Loucy (cell line): ENCODE measurements around the gene ADARB2.

Experiments
- H2AFZ ChIP-seq: fragments of 200-600 bp; sonication (generic); 2 replicates; pipeline ENCODE4 v1.6.0; 2016; ENCODE audit warnings: antibody characterized with exemption, mild to moderate bottlenecking, low read length, moderate library complexity
- H3F3A ChIP-seq: fragments of 200-600 bp; 2 replicates; pipeline ENCODE4 v1.6.0; 2016; ENCODE audit warnings: antibody characterized with exemption, low read depth, mild to moderate bottlenecking
- H3K27me3 ChIP-seq: fragments of 200-600 bp; sonication (generic); 2 replicates; pipeline ENCODE4 v1.6.1; 2014; ENCODE audit warnings: low read length, mild to moderate bottlenecking; ENCODE audit not compliant: insufficient read depth, poor library complexity, severe bottlenecking
- H3K36me3 ChIP-seq: fragments of 200-600 bp; sonication (generic); 2 replicates; pipeline ENCODE4 v1.6.1; 2016; ENCODE audit warnings: low read length; ENCODE audit not compliant: insufficient read depth
- H3K4me1 ChIP-seq: fragments of 200-600 bp; sonication (generic); 2 replicates; pipeline ENCODE4 v1.5.1; 2014; ENCODE audit warnings: low read length, mild to moderate bottlenecking; ENCODE audit not compliant: insufficient read depth, poor library complexity, severe bottlenecking
- H3K4me2 ChIP-seq: fragments of 200-600 bp; sonication (generic); 2 replicates; pipeline ENCODE4 v1.6.0; 2014; ENCODE audit warnings: antibody characterized with exemption, low read length, low read depth, mild to moderate bottlenecking; ENCODE audit not compliant: poor library complexity, severe bottlenecking
- H3K4me3 ChIP-seq: fragments of 200-600 bp; sonication (generic); 2 replicates; pipeline ENCODE4 v1.5.1; 2014; ENCODE audit warnings: low read length, mild to moderate bottlenecking, mixed read lengths; ENCODE audit not compliant: poor library complexity, severe bottlenecking
- H3K79me2 ChIP-seq: fragments of 200-600 bp; sonication (generic); 2 replicates; pipeline ENCODE4 v1.6.1; 2014; ENCODE audit warnings: low read length; ENCODE audit not compliant: insufficient read depth
- H3K9ac ChIP-seq: fragments of 200-600 bp; sonication (generic); 2 replicates; pipeline ENCODE4 v1.6.0; 2014; ENCODE audit warnings: mild to moderate bottlenecking, low read depth, low read length, moderate library complexity; ENCODE audit not compliant: poor library complexity, severe bottlenecking
- H3K9me2 ChIP-seq: fragments of 200-600 bp; sonication (generic); replicated peaks from 2 replicates; pipeline ENCODE4 v1.6.1; 2016; ENCODE audit warnings: low read depth, low read length, mixed read lengths
- H3K9me3 ChIP-seq: fragments of 200-600 bp; sonication (generic); 2 replicates; pipeline ENCODE4 v1.6.1; 2014; ENCODE audit warnings: mild to moderate bottlenecking, antibody characterized with exemption, low read length, low read depth; ENCODE audit not compliant: insufficient read depth
- H4K20me1 ChIP-seq: fragments of 200-600 bp; sonication (generic); 2 replicates; pipeline ENCODE4 v1.6.0; 2014; ENCODE audit warnings: antibody characterized with exemption, low read length, mild to moderate bottlenecking; ENCODE audit not compliant: insufficient read depth, poor library complexity, severe bottlenecking
- EZH2phosphoT487 ChIP-seq: fragments of 200-600 bp; IDR thresholded peaks from 2 replicates; pipeline ENCODE4 v1.6.1; 2018; ENCODE audit warnings: antibody characterized with exemption, mild to moderate bottlenecking, moderate library complexity, borderline replicate concordance
- TF ChIP-seq, protein P1 (sequence below): fragments of 200-600 bp; sonication (generic); conservative IDR thresholded peaks from 2 replicates; pipeline ENCODE4 v1.5.1; 2014; ENCODE audit warnings: mild to moderate bottlenecking, antibody characterized with exemption, low read length

The ADARB2 gene

DNA sequence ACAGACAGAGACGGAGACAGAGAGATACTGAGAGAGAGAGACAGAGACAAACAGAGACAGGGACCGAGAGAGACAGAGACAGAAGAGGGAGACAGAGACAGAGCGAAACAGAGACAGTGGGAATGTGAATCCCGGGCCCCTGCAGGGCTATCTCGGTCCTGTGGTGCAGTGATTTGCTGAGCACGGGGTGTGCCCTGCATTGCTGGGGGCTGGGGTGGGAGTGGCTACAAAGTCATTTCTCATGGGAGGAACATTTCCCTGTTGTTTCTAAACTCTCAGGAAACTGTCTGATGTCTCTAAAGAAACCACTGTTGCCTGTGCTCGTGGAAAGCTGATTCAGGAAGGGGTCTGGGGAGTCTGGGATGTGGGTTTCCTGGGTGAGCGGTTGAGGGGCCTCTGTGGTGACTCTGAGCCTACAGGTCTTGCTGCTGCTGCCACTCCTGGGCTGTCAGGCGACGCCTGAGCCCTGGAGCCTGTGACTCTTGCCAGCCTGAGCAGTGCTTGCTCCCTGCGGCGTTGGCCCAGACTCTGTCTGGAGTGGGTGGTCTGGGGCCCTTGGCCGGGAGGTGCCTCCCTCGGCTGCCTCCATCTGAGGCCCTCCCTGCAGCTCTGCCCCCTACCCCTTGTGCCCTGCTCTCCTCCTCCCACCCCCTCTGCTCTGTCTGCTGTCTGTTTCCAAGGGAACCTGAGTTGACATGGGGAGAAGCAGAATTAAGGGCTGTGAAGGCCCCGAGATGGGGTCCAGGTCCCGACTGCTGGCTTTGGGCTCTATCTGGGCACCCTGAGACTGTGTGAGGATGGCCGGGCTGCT is 389.2 kb downstream of the ADARB2 start:
- Histone ChIP-seq H3K9ac (no peak overlapping the region), H3K4me2 (no peak overlapping the region), H3K9me2 (no peaks in the 10 kb centered on the region), H3K79me2 (no peaks in the 10 kb centered on the region), H3K9me3 (no peaks in the 10 kb centered on the region), H3F3A (no peaks in the 10 kb centered on the region), H3K36me3 (no peaks in the 10 kb centered on the region), H2AFZ (no peak overlapping the region), H4K20me1 (no peaks in the 10 kb centered on the region), H3K27me3 (no peaks in the 10 kb centered on the region), H3K4me1 (peaks cover 6% of the 10 kb centered on the region), H3K4me3 (no peak overlapping the region)
- TF ChIP-seq EZH2phosphoT487, result no peak
- TF ChIP-seq, protein P1, sequence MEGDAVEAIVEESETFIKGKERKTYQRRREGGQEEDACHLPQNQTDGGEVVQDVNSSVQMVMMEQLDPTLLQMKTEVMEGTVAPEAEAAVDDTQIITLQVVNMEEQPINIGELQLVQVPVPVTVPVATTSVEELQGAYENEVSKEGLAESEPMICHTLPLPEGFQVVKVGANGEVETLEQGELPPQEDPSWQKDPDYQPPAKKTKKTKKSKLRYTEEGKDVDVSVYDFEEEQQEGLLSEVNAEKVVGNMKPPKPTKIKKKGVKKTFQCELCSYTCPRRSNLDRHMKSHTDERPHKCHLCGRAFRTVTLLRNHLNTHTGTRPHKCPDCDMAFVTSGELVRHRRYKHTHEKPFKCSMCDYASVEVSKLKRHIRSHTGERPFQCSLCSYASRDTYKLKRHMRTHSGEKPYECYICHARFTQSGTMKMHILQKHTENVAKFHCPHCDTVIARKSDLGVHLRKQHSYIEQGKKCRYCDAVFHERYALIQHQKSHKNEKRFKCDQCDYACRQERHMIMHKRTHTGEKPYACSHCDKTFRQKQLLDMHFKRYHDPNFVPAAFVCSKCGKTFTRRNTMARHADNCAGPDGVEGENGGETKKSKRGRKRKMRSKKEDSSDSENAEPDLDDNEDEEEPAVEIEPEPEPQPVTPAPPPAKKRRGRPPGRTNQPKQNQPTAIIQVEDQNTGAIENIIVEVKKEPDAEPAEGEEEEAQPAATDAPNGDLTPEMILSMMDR, result no peak

- Histone ChIP-seq H3K9me2 (no peaks in the 10 kb centered on the region), H3K4me3 (no peak overlapping the region), H3K4me2 (no peak overlapping the region), H3K27me3 (no peaks in the 10 kb centered on the region), H3K9me3 (no peaks in the 10 kb centered on the region), H3F3A (no peaks in the 10 kb centered on the region), H3K4me1 (peaks cover 6% of the 10 kb centered on the region), H4K20me1 (no peaks in the 10 kb centered on the region), H2AFZ (no peak overlapping the region), H3K9ac (no peak overlapping the region), H3K79me2 (no peaks in the 10 kb centered on the region), H3K36me3 (no peaks in the 10 kb centered on the region)
- no peak for TF ChIP-seq EZH2phosphoT487
- TF ChIP-seq, protein P1, result no peak
Observed at GRCh38 chr10:1347525-1347924, 389.8 kb downstream of the ADARB2 start.

DNA sequence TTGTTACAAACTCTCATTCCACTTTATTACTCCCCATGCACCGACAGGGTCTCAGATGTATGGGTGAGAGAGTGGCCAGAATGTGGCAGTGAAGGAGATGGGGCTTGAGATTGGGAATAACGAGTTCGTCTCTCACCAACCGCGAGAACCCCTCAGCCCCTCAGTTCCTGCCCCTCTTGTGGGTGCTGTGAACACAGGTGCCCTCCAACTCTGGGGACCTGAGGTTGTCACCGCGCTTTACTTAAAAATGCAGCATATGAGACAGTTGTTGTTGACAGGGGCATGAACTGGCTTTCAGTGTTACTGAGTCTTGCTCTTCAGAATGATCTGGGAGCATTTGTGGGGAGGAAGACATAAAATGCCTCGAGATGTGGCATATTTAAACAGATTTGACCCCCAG is 391.1 kb downstream of the ADARB2 start:
- Histone ChIP-seq H3K9ac (no peak overlapping the region), H2AFZ (no peak overlapping the region), H3K4me1 (peaks cover 6% of the 10 kb centered on the region), H3K4me3 (no peak overlapping the region), H3K9me2 (no peaks in the 10 kb centered on the region), H3K36me3 (no peaks in the 10 kb centered on the region), H3K9me3 (no peaks in the 10 kb centered on the region), H3F3A (no peaks in the 10 kb centered on the region), H3K79me2 (no peaks in the 10 kb centered on the region), H3K4me2 (no peak overlapping the region), H3K27me3 (no peaks in the 10 kb centered on the region), H4K20me1 (no peaks in the 10 kb centered on the region)
- no peak for TF ChIP-seq EZH2phosphoT487
- TF ChIP-seq, protein P1, result no peak
